ENCODE results near the gene RPL15.

- TF ChIP-seq CTCF (IDR thresholded peaks at IDR 0.05) (no peak), POLR2A (IDR thresholded peaks at IDR 0.05) (no peak), EP300 (IDR thresholded peaks at IDR 0.05) (no peak)
Observed at GRCh38 chr3:23961066-23961465, 44.1 kb downstream of the RPL15 start.

Data from tibial nerve (tissue), 4 donors.